GM12891 (cell line): Measurements from ENCODE around the gene NTNG1.

ENCODE experiments used
- DNase-seq: peaks from one replicate; pipeline ENCODE4 v3.0.0; 2011; ENCODE audit warnings: low spot score; ENCODE audit not compliant: insufficient read length
- FAIRE-seq: peaks from 2 replicates; lab custom pipeline; 2011; peaks lifted over from hg19 to GRCh38; lab: Jason Lieb, UNC
- PAX5 ChIP-seq: IDR thresholded peaks from 2 replicates; pipeline ENCODE4 v1.6.1; 2011; ENCODE audit warnings: low read length, moderate library complexity, mild to moderate bottlenecking; ENCODE audit not compliant: insufficient read depth, severe bottlenecking
- POLR2A ChIP-seq: IDR thresholded peaks from 2 replicates; pipeline ENCODE4 v1.6.1; 2011; ENCODE audit warnings: low read depth, low read length, control low read depth
- POLR2AphosphoS5 ChIP-seq: IDR thresholded peaks from 2 replicates; pipeline ENCODE4 v1.6.1; 2011; ENCODE audit warnings: low read depth, low read length, control low read depth
- POU2F2 ChIP-seq: IDR thresholded peaks from 2 replicates; pipeline ENCODE4 v1.6.1; 2011; ENCODE audit warnings: low read depth, mild to moderate bottlenecking, control low read depth, low read length, moderate library complexity
- SPI1 ChIP-seq: IDR thresholded peaks from 2 replicates; pipeline ENCODE4 v1.6.1; 2011; ENCODE audit warnings: low read depth, low read length, control low read depth
- TAF1 ChIP-seq: IDR thresholded peaks from 2 replicates; pipeline ENCODE4 v1.6.1; 2011; ENCODE audit warnings: low read depth, low read length, control low read depth

NTNG1 gene

GRCh38 chr1:107451715-107452114, 310.9 kb downstream of the NTNG1 start:
- FAIRE-seq = peak; percentile 89
- TF ChIP-seq PAX5 (no peak), POLR2AphosphoS5 (no peak), POLR2A (peak; percentile 11; the same call in 1 of the 2 replicates), SPI1 (peak; percentile 35; the same call in 1 of the 2 replicates), POU2F2 (no peak)
- DNase-seq = no peak

DNA sequence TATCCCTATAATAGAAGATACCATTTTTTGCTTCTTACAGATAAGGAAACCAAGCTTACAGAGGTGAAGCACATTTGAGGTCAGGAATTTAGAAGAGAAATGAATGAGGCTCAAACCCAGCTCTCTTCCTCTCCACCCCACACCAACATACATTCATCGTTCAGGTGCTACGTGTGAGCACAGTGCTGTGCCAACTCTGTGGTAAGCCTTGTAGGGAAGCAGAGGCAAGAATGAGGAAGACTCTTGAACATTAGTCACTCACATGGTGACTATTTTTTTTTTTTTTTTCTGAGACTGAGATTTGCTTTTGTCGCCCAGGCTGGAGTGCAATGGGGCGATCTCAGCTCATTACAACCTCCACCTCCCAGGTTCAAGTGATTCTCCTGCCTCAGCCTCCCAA, 314.0 kb downstream of the NTNG1 start:
- TF ChIP-seq POLR2AphosphoS5 = no peak
- TF ChIP-seq PAX5 = no peak
- TF ChIP-seq POLR2A = no peak
- TF ChIP-seq TAF1 = no peak
- TF ChIP-seq SPI1 = no peak
- TF ChIP-seq POU2F2 = no peak
- FAIRE-seq (peak; percentile 55), DNase-seq (no peak)

- DNase-seq (no peak), FAIRE-seq (no peak)
- TF ChIP-seq POU2F2 = no peak
- TF ChIP-seq TAF1 = no peak
- TF ChIP-seq POLR2AphosphoS5 = no peak
- no peak for TF ChIP-seq PAX5
- no peak for TF ChIP-seq POLR2A
- TF ChIP-seq SPI1 = no peak
Measured at GRCh38 chr1:107457989-107458388, 317.1 kb downstream of the NTNG1 start.

GRCh38 chr1:107459204-107459904, 318.5 kb downstream of the NTNG1 start:
- FAIRE-seq (no peak), DNase-seq (no peak)
- no peak for TF ChIP-seq TAF1
- no peak for TF ChIP-seq POLR2A
- TF ChIP-seq SPI1 = no peak
- TF ChIP-seq POU2F2 = no peak
- TF ChIP-seq PAX5 = no peak
- TF ChIP-seq POLR2AphosphoS5 = no peak

GRCh38 chr1:107460035-107460434, 319.2 kb downstream of the NTNG1 start:
- FAIRE-seq = peak; percentile 86
- no peak for TF ChIP-seq SPI1
- TF ChIP-seq PAX5 = no peak
- TF ChIP-seq POLR2A = no peak
- TF ChIP-seq TAF1 = no peak
- TF ChIP-seq POU2F2 = no peak
- no peak for TF ChIP-seq POLR2AphosphoS5
- DNase-seq = no peak

- FAIRE-seq = no peak
- TF ChIP-seq POLR2A = no peak
- no peak for TF ChIP-seq TAF1
- TF ChIP-seq POU2F2 = no peak
- no peak for TF ChIP-seq POLR2AphosphoS5
- TF ChIP-seq SPI1 = no peak
- no peak for TF ChIP-seq PAX5
- no peak for DNase-seq
Measured at GRCh38 chr1:107464827-107465226, 324.0 kb downstream of the NTNG1 start.

DNA sequence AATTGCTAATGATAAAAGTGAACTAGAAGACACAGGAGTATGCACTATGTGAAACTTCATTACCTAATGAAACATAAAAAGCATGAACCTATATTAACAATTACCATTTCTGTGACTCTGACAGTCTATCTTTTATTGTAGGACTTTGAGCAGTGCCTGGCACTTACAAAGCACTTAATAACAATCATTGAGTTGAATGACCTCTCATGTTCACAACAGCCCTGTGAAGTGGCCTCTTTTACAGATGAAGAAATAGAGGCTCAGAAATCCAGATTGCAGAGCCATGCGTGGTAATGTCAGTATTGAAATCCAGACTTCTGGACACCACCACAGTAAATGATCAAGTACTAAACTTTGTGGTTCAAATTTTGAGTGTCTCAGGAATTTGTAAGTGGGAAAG, 326.4 kb downstream of the NTNG1 start:
- FAIRE-seq (no peak), DNase-seq (no peak)
- TF ChIP-seq POLR2A = no peak
- TF ChIP-seq POU2F2 = no peak
- no peak for TF ChIP-seq SPI1
- TF ChIP-seq PAX5 = no peak
- no peak for TF ChIP-seq POLR2AphosphoS5
- TF ChIP-seq TAF1 = no peak

DNA sequence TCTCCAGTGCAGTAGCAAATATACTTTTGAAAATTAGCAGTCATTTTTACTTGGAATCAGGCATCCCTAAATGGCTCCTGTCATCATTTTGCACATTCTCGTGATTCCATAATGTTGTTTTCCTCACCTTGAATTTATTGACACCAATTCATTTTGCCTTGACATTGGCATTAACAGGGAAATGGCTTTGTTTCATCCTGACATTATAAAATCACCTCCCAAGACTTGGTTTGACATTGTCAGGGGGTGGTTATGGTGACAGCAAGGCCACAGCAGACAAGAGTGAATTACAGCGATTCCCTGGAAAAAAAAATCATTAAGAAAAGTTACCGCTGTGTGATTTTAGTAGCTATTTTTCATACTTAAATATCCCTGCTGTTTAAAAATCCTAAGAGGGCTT, 327.0 kb downstream of the NTNG1 start:
- DNase-seq (no peak), FAIRE-seq (no peak)
- TF ChIP-seq SPI1 (no peak), PAX5 (no peak)

DNA sequence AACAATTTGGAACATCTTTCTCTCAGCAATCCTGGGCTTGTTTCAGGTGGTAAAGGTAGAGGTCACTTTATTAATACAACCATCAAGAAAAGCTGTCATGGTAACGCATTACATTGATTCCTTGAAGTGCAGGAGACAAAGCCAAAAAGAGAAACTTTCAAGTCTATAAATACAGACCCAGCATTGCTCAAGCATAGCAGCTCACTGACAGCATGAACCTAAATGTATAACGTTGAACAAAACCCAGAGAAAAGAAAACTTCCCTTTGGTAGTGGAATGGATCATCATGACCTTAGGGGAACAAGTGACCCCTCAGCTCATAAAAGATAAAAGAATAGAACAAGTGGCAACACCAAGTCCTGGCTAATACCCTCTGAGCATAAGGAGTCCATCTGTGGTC, 332.2 kb downstream of the NTNG1 start:
- DNase-seq = no peak
- no peak for TF ChIP-seq TAF1
- no peak for TF ChIP-seq PAX5
- no peak for TF ChIP-seq SPI1
- TF ChIP-seq POLR2AphosphoS5 = no peak
- no peak for TF ChIP-seq POU2F2
- TF ChIP-seq POLR2A = no peak
- FAIRE-seq = no peak

DNA sequence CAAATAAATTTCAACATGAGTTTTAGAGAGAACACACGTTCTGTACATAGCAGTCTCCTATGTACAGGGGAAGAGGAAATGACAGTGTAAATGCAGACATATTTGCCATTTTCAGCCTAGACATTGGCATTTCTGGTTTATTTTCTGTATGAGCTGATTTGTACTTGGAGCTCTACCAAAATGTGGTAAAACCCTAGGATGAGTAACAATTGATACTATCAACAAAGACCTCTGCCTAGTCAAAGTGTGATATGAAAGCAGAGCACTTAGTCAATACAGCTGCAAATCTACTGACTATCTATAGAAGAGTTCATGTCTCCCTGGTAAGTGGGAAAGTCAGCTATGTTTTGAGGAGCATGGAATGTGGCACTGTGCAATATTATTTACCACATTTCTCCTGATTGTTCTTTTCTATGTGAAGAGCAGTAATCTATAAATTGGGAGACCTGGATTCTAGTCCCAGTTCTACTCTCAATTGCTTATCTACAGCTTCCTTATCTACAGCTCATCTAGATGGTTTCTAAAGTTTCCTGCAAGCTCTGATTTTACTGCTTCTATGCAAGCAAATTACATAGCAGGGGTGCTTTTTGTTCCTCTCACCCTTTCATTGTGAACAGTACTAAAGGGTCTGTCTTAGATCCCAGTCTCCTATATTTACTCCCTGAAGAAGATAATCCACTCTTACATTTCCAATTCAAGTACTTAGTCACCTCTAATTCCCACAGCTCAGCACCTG, 334.2 kb downstream of the NTNG1 start:
- TF ChIP-seq POLR2AphosphoS5 = no peak
- TF ChIP-seq TAF1 = no peak
- no peak for TF ChIP-seq SPI1
- no peak for TF ChIP-seq POLR2A
- TF ChIP-seq POU2F2 = no peak
- TF ChIP-seq PAX5 = no peak
- DNase-seq (no peak), FAIRE-seq (peak; percentile 47)
